Thyroid gland (tissue), 4 donors: ENCODE data around the gene G3BP2.
"Not testable (repeated sequence)": the region's sequence is repeated elsewhere in the genome, so short reads cannot be mapped to it uniquely, and the experiment has no call there.

Experiments used
- POLR2A ChIP-seq, 2 donors: fragments of 450-650 bp; IDR thresholded peaks; one replicate each; pipeline ENCODE4 v1.6.1; 2017; ENCODE audit warnings: antibody characterized with exemption in 2 of 2, mild to moderate bottlenecking in 2 of 2, moderate library complexity in 1 of 2
- TF ChIP-seq, protein P1 (sequence below), 6 experiments: fragments of 200-600 bp in 3 of 6; fragments of 450-650 bp in 3 of 6; sonication (generic) in 3 of 6; IDR thresholded peaks; one replicate each; pipeline ENCODE4 v1.5.1; 2016 to 2019; ENCODE audit warnings: antibody characterized with exemption in 6 of 6, mild to moderate bottlenecking in 2 of 6, inconsistent platforms in 1 of 6, moderate library complexity in 1 of 6

DNA sequence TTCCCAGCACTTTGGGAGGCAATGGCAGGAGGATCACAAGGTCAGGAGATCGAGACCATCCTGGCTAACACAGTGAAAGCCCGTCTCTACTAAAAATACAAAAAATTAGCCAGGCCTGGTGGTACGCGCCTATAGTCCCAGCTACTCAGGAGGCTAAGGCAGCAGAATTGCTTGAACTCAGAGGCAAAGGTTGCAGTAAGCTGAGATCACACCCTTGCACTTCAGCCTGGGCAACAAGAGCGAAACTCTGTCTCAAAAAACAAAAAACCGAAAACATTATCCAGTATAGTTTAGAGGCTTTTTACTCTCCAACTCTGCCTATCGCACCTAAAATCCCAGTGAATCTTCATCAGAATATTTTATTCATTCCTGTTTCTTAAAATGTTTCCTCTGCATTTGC lies 5.6 kb downstream of the G3BP2 start:
- not testable (repeated sequence) for TF ChIP-seq POLR2A (IDR thresholded peaks at IDR 0.05)
- TF ChIP-seq, protein P1, sequence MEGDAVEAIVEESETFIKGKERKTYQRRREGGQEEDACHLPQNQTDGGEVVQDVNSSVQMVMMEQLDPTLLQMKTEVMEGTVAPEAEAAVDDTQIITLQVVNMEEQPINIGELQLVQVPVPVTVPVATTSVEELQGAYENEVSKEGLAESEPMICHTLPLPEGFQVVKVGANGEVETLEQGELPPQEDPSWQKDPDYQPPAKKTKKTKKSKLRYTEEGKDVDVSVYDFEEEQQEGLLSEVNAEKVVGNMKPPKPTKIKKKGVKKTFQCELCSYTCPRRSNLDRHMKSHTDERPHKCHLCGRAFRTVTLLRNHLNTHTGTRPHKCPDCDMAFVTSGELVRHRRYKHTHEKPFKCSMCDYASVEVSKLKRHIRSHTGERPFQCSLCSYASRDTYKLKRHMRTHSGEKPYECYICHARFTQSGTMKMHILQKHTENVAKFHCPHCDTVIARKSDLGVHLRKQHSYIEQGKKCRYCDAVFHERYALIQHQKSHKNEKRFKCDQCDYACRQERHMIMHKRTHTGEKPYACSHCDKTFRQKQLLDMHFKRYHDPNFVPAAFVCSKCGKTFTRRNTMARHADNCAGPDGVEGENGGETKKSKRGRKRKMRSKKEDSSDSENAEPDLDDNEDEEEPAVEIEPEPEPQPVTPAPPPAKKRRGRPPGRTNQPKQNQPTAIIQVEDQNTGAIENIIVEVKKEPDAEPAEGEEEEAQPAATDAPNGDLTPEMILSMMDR (IDR thresholded peaks at IDR 0.05) = not testable (repeated sequence)
